OCI-LY3 (cell line): ENCODE results near the gene ZC3H12D.

ENCODE experiments used
- CTCF ChIP-seq: fragments of 200-600, 300-600 bp; sonication (generic); IDR thresholded peaks from 2 replicates; pipeline ENCODE4 v1.5.1; 2014; ENCODE audit warnings: antibody characterized with exemption, low read length, low read depth
- EZH2phosphoT487 ChIP-seq: fragments of 200-600 bp; shearing (Covaris generic); IDR thresholded peaks from 2 replicates; pipeline ENCODE4 v1.6.1; 2018; ENCODE audit warnings: antibody characterized with exemption, mixed run types, low read depth

- TF ChIP-seq CTCF (no peak), EZH2phosphoT487 (no peak)
Observed at GRCh38 chr6:149483849-149484655, 762 bp downstream of the ZC3H12D start.
